Measurements from ENCODE around the gene INO80E. TPM values are rescaled to one million over a fixed set of nuclear protein-coding genes. Genes with fewer than 3 reads are reported as not detected.

INO80E gene
- total and polyA plus RNA-seq, 2 donors (not counting 1 experiment from before 2014, with no cell fraction given): 103 to 113 TPM

GRCh38 chr16:29974291-29975133 is 21.5 kb upstream of the INO80E start:
- WGBS (ENCODE audit: insufficient coverage): under 1% methylated on average over 19 of the region's 31 CpGs

More at GRCh38 chr16:29974291-29975133, 21.5 kb upstream of the INO80E start:
- peak overlapping the region; percentile 6 to 79 for H3K27ac ChIP-seq (ENCODE audit: low read length in 2 of 2)
- Mint-ChIP-seq H3K9me3 (ENCODE audit: insufficient read depth) (no peaks in the 10 kb centered on the region), H3K4me1 (peaks cover 36% of the 10 kb centered on the region), H3K27ac (peak overlapping the region; percentile 94), H3K27me3 (no peaks in the 10 kb centered on the region), H3K4me3 (peak overlapping the region; percentile 95)
- intact Hi-C loops (cut with micrococcal nuclease): loop anchor here (5.0 kb wide), 4 partner anchors 157 to 723 kb away; partner anchors contain the start of genes FBRS, KIF22, PAGR1 and SRCAP
- TF ChIP-seq EZH2 (IDR thresholded peaks at IDR 0.05; ENCODE audit: borderline replicate concordance, insufficient read depth, low read depth, low read length, poor library complexity, severe bottlenecking) (no peak), CTCF (IDR thresholded peaks at IDR 0.05) (no peak)
- CTCF ChIA-PET: interaction anchor here (0.9 to 2.0 kb wide), 3 partner anchors 9 to 13 kb away, joined by 3 to 5 read pairs (median 3); partner anchors contain the start of gene TMEM219
- peak overlapping the region; percentile 90 for H3K9ac ChIP-seq (ENCODE audit: low read length)
- H3K4me2 ChIP-seq (replicated peaks; ENCODE audit: low read depth, low read length, poor library complexity, severe bottlenecking): peak overlapping the region; percentile 98
- peak overlapping the region; percentile 99 for H2AFZ ChIP-seq (ENCODE audit: insufficient read depth, low read depth, low read length, poor library complexity, severe bottlenecking)
- H3K4me3 ChIP-seq (ENCODE audit: control extremely low read depth in 1 of 5, extremely low read depth in 1 of 5, insufficient read depth in 1 of 5, low read depth in 2 of 5, low read length in 4 of 5): peak overlapping the region; percentile 79 to 100 (median 99)
- H3K9me3 ChIP-seq (ENCODE audit: control extremely low read depth in 1 of 3, control insufficient read depth in 2 of 3, insufficient read depth in 1 of 3, low read length in 2 of 3): no peaks in the 10 kb centered on the region
- no peak for ATAC-seq (ENCODE audit: low read depth)
- peaks cover 31 to 38% of the 10 kb centered on the region in 2 donors for H3K4me1 ChIP-seq (ENCODE audit: control insufficient read depth in 2 of 2, insufficient read depth in 2 of 2, low read length in 2 of 2)
- H3K79me2 ChIP-seq (ENCODE audit: control insufficient read depth, insufficient read depth, low read length): peaks cover 41% of the 10 kb centered on the region
- POLR2A ChIA-PET: interaction anchor here (0.6 to 1.4 kb wide), 4 partner anchors 13 to 122 kb away, joined by 3 to 16 read pairs (median 4); partner anchors contain the start of genes TBX6 and TMEM219
- DNase-seq: peak; percentile 50
- peaks cover 16% of the 10 kb centered on the region for H4K20me1 ChIP-seq (ENCODE audit: control insufficient read depth, insufficient read depth, low read length, poor library complexity, severe bottlenecking)
- peaks cover 0 to 20% of the 10 kb centered on the region in 2 experiments for H3K36me3 ChIP-seq (replicated peaks in 1 of 2; ENCODE audit: control extremely low read depth in 1 of 2, control insufficient read depth in 1 of 2, extremely low read depth in 1 of 2, insufficient read depth in 2 of 2, low read length in 1 of 2)
- H3K27me3 ChIP-seq (replicated peaks in 1 of 4; ENCODE audit: control extremely low read depth in 1 of 4, control insufficient read depth in 3 of 4, insufficient read depth in 4 of 4, low read length in 3 of 4): no peaks in the 10 kb centered on the region
